HepG2 (cell line): Measurements from ENCODE around the gene GART. TPM values are rescaled to one million over a fixed set of nuclear protein-coding genes. Genes with fewer than 3 reads are reported as not detected.
A peak's percentile ranks its signal among the peaks of the same experiment; 100 is the strongest.

Experiments used
- ATAC-seq: fragments of 200-7000 bp; cut with Tn5 transposase; 3 replicates; pipeline ENCODE4 v1.9.1; 2020; ENCODE audit warnings: mild to moderate bottlenecking, moderate library complexity
- BruUV-seq: library from RNA; stranded (reverse); fragments of 400-500 nt; replicated peaks from 2 replicates; lab custom pipeline; 2021; lab: Mats Ljungman, UMichigan
- CTCF ChIA-PET: fragments of 300-600 bp; formaldehyde crosslinking; extraction: SDS; loops from one replicate; lab custom pipeline; 2021; ENCODE audit warnings: low total read pairs, inconsistent platforms, low intra/inter-chr PET ratio; lab: Yijun Ruan, JAX
- POLR2A ChIA-PET: fragments of 350-600 bp; sonication (Branson Sonifier 250); formaldehyde crosslinking; loops from one replicate; lab custom pipeline; 2020; ENCODE audit warnings: antibody characterized with exemption, inconsistent platforms; lab: Yijun Ruan, JAX
- DNase-seq: peaks from one replicate; pipeline ENCODE4 v3.0.0-alpha.2; 2015; ENCODE audit warnings: low spot score
- FAIRE-seq: peaks from 3 replicates; lab custom pipeline; 2011; peaks lifted over from hg19 to GRCh38; lab: Jason Lieb, UNC
- H2AFZ ChIP-seq: one replicate; pipeline ENCODE4 v1.6.1; 2011; ENCODE audit warnings: low read length, inconsistent platforms
- H3K27ac ChIP-seq: fragments of 300-600 bp; 3 replicates; pipeline ENCODE4 v1.8.0; 2011; ENCODE audit warnings: mixed run types, mild to moderate bottlenecking, mixed read lengths, low read length, inconsistent platforms; ENCODE audit not compliant: insufficient read depth; ENCODE audit errors: extremely low read length
- H3K27me3 ChIP-seq, 2 experiments: fragments of 200-600 bp in 1 of 2; 2 replicates in 1 of 2; 3 replicates in 1 of 2; pipeline versions ENCODE4 v1.6.0 to v1.8.0; 2011; ENCODE audit warnings: low read length in 2 of 2, mild to moderate bottlenecking in 2 of 2, moderate library complexity in 2 of 2, inconsistent platforms in 1 of 2; ENCODE audit not compliant: insufficient read depth in 2 of 2, control insufficient read depth in 1 of 2
- H3K36me3 ChIP-seq, 2 experiments: fragments of 200-600 bp in 1 of 2; replicated peaks in 1 of 2; 2 replicates in 1 of 2; 3 replicates in 1 of 2; pipeline versions ENCODE4 v1.5.1 to v1.8.0; 2011; ENCODE audit warnings: low read length in 2 of 2, inconsistent platforms in 1 of 2; ENCODE audit not compliant: insufficient read depth in 2 of 2, control insufficient read depth in 1 of 2
- H3K4me1 ChIP-seq: 2 replicates; pipeline ENCODE4 v1.5.1; 2012; ENCODE audit warnings: low read length, inconsistent platforms; ENCODE audit not compliant: insufficient read depth
- H3K4me2 ChIP-seq: 2 replicates; pipeline ENCODE4 v1.6.0; 2011; ENCODE audit warnings: low read depth, low read length, inconsistent platforms
- H3K4me3 ChIP-seq, 3 experiments: fragments of 200-600 bp in 1 of 3; sonication (generic), shearing (Covaris generic) in 1 of 3; replicated peaks in 1 of 3; 2 replicates each; pipeline ENCODE4 v1.5.1; 2011 to 2016; ENCODE audit warnings: low read length in 3 of 3, inconsistent platforms in 2 of 3, low read depth in 2 of 3, mild to moderate bottlenecking in 2 of 3, control low read depth in 1 of 3, mixed read lengths in 1 of 3; ENCODE audit not compliant: insufficient read depth in 1 of 3
- H3K79me2 ChIP-seq: one replicate; pipeline ENCODE4 v1.6.1; 2011; ENCODE audit warnings: low read length, inconsistent platforms; ENCODE audit not compliant: insufficient read depth
- H3K9ac ChIP-seq: 2 replicates; pipeline ENCODE4 v1.6.0; 2011; ENCODE audit warnings: mild to moderate bottlenecking, low read depth, low read length, inconsistent platforms; ENCODE audit not compliant: insufficient read depth
- H3K9me3 ChIP-seq: 2 replicates; pipeline ENCODE4 v1.5.1; 2012; ENCODE audit warnings: mild to moderate bottlenecking, low read length
- H4K20me1 ChIP-seq: 2 replicates; pipeline ENCODE4 v1.6.0; 2011; ENCODE audit warnings: inconsistent platforms, mild to moderate bottlenecking, low read length, moderate library complexity; ENCODE audit not compliant: insufficient read depth
- ADNP ChIP-seq: sonication (generic); formaldehyde crosslinking; IDR thresholded peaks from 2 replicates; pipeline ENCODE4 v1.4.0; 2020; ENCODE audit warnings: missing genetic modification reagents
- BCL6 ChIP-seq: IDR thresholded peaks from 2 replicates; pipeline ENCODE4 v1.6.1; 2016; ENCODE audit warnings: missing genetic modification reagents, missing compliant biosample characterization
- CHD4 ChIP-seq: fragments of 200-600 bp; sonication (generic); IDR thresholded peaks from 2 replicates; pipeline ENCODE4 v1.7.0; 2017; ENCODE audit warnings: mild to moderate bottlenecking, low read length, borderline replicate concordance
- CREB1 ChIP-seq, 2 experiments: fragments of 450-650 bp in 1 of 2; IDR thresholded peaks; 2 replicates each; pipeline ENCODE4 v1.6.1; 2016 to 2017; ENCODE audit warnings: control low read depth in 1 of 2, mild to moderate bottlenecking in 1 of 2, missing compliant biosample characterization in 1 of 2, missing genetic modification characterization in 1 of 2
- GABPA ChIP-seq, 2 experiments: IDR thresholded peaks; 2 replicates each; pipeline ENCODE4 v1.6.1; 2011 to 2016; ENCODE audit warnings: low read depth in 2 of 2, low read length in 1 of 2, missing biosample characterization in 1 of 2, missing genetic modification characterization in 1 of 2
- HOXA3 ChIP-seq: sonication (generic); formaldehyde crosslinking; IDR thresholded peaks from 2 replicates; pipeline ENCODE4 v1.5.0; 2020; ENCODE audit warnings: missing genetic modification reagents
- JDP2 ChIP-seq: sonication (generic); formaldehyde crosslinking; IDR thresholded peaks from 2 replicates; pipeline ENCODE4 v1.8.1; 2022; ENCODE audit warnings: missing genetic modification reagents, borderline replicate concordance
- MEIS1 ChIP-seq: sonication (generic); formaldehyde crosslinking; IDR thresholded peaks from 2 replicates; pipeline ENCODE4 v1.9.0; 2021; ENCODE audit warnings: mild to moderate bottlenecking, missing genetic modification reagents, moderate library complexity, borderline replicate concordance
- RARA ChIP-seq: IDR thresholded peaks from 2 replicates; pipeline ENCODE4 v1.6.1; 2016; ENCODE audit warnings: missing genetic modification reagents, missing compliant biosample characterization
- REXO4 ChIP-seq: sonication (generic); formaldehyde crosslinking; IDR thresholded peaks from 2 replicates; pipeline ENCODE4 v1.8.0; 2022; ENCODE audit warnings: missing genetic modification reagents, mild to moderate bottlenecking, borderline replicate concordance
- RXRA ChIP-seq: sonication (generic); formaldehyde crosslinking; IDR thresholded peaks from 2 replicates; pipeline ENCODE4 v1.5.1; 2020; ENCODE audit warnings: missing genetic modification reagents
- TEAD2 ChIP-seq: sonication (generic); formaldehyde crosslinking; IDR thresholded peaks from 2 replicates; pipeline ENCODE4 v1.9.0; 2021; ENCODE audit warnings: missing genetic modification reagents
- ZFX ChIP-seq: sonication (generic); formaldehyde crosslinking; IDR thresholded peaks from 2 replicates; pipeline ENCODE4 v1.4.0; 2020; ENCODE audit warnings: mild to moderate bottlenecking, low read depth, missing genetic modification reagents, moderate library complexity
- ZMYM2 ChIP-seq: sonication (generic); formaldehyde crosslinking; IDR thresholded peaks from 2 replicates; pipeline ENCODE4 v1.8.0; 2022; ENCODE audit warnings: mild to moderate bottlenecking, missing genetic modification reagents
- ZMYM3 ChIP-seq: sonication (generic); formaldehyde crosslinking; IDR thresholded peaks from 2 replicates; pipeline ENCODE4 v1.5.1; 2020; ENCODE audit warnings: mild to moderate bottlenecking, missing genetic modification reagents
- ZNF121 ChIP-seq: sonication (generic); formaldehyde crosslinking; IDR thresholded peaks from 2 replicates; pipeline ENCODE4 v1.5.0; 2020; ENCODE audit warnings: mild to moderate bottlenecking, missing genetic modification reagents
- ZNF431 ChIP-seq: sonication (generic); formaldehyde crosslinking; IDR thresholded peaks from 2 replicates; pipeline ENCODE4 v1.9.0; 2022; ENCODE audit warnings: missing genetic modification reagents, low read depth, mild to moderate bottlenecking, borderline replicate concordance
- ZNF460 ChIP-seq: sonication (generic); formaldehyde crosslinking; IDR thresholded peaks from 2 replicates; pipeline ENCODE4 v1.5.1; 2020; ENCODE audit warnings: missing genetic modification reagents, mild to moderate bottlenecking, borderline replicate concordance
- ZNF556 ChIP-seq: sonication (generic); formaldehyde crosslinking; IDR thresholded peaks from 2 replicates; pipeline ENCODE4 v1.4.0; 2020; ENCODE audit warnings: mild to moderate bottlenecking, missing genetic modification reagents, borderline replicate concordance
- ZNF569 ChIP-seq: sonication (generic); formaldehyde crosslinking; IDR thresholded peaks from 2 replicates; pipeline ENCODE4 v1.5.0; 2020; ENCODE audit warnings: mild to moderate bottlenecking, missing genetic modification reagents, moderate library complexity, borderline replicate concordance
- ZNF777 ChIP-seq: sonication (generic); formaldehyde crosslinking; IDR thresholded peaks from 2 replicates; pipeline ENCODE4 v1.4.0; 2020; ENCODE audit warnings: missing genetic modification reagents
- WGBS: methylation state at CpG from one replicate; pipeline ENCODE4 v1.1.6; 2017; ENCODE audit warnings: low lambda C conversion rate; 5-methylcytosine and 5-hydroxymethylcytosine counted together
- in situ Hi-C: cut with HindIII; loops from 2 replicates; pipeline ENCODE4 v1.10.0; 2017; ENCODE audit warnings: low pct_unique_long_range_greater_than_20kb; ENCODE audit not compliant: extremely low pct_ligation_motif_present
- intact Hi-C: fragments of 100-400 bp; cut with micrococcal nuclease; formaldehyde crosslinking; loops from one replicate; pipeline ENCODE4 v1.10.0; 2022; ENCODE audit not compliant: unreplicated experiment
- polyA plus RNA-seq, 8 experiments: library from polyadenylated mRNA; depleted of rRNA in 3 of 8; stranded (reverse) in 7 of 8; unstranded in 1 of 8; fragments of >200 nt; fragmentation: Illumina TruSeq in 4 of 8; extraction: Trizol in 4 of 8; gene quantifications; 2 replicates each; pipeline versions ENCODE4 v1.2.1 to v1.2.3, GENCODE V29; 2011 to 2016; ENCODE audit warnings: low read depth in 4 of 8, missing spikeins in 1 of 8, mixed read lengths in 1 of 8; ENCODE audit not compliant: insufficient read depth in 1 of 8
- total RNA-seq, 5 experiments: library from RNA; depleted of rRNA; stranded (reverse); fragments of >200 nt; fragmentation: Illumina TruSeq; extraction: Trizol; gene quantifications; 2 replicates each; pipeline ENCODE4 v1.2.3, GENCODE V29; 2016; ENCODE audit warnings: low read depth in 1 of 5
- TF ChIP-seq, protein P1 (sequence below), 2 experiments: fragments of 450-650 bp in 1 of 2; sonication (generic) in 1 of 2; formaldehyde crosslinking; IDR thresholded peaks; 2 replicates each; pipeline versions ENCODE4 v1.5.0 to v1.8.0; 2020 to 2022; ENCODE audit warnings: mild to moderate bottlenecking in 1 of 2, missing genetic modification reagents in 1 of 2
- TF ChIP-seq, protein P2 (sequence below): conservative IDR thresholded peaks from 2 replicates; pipeline ENCODE4 v1.6.1; 2018; ENCODE audit warnings: missing genetic modification reagents

GART gene
- total and polyA plus RNA-seq, 2 of the 13 experiments (the other 11 are each of a cell fraction or from before 2014, with no cell fraction given) = 17.9 to 109 TPM

DNA sequence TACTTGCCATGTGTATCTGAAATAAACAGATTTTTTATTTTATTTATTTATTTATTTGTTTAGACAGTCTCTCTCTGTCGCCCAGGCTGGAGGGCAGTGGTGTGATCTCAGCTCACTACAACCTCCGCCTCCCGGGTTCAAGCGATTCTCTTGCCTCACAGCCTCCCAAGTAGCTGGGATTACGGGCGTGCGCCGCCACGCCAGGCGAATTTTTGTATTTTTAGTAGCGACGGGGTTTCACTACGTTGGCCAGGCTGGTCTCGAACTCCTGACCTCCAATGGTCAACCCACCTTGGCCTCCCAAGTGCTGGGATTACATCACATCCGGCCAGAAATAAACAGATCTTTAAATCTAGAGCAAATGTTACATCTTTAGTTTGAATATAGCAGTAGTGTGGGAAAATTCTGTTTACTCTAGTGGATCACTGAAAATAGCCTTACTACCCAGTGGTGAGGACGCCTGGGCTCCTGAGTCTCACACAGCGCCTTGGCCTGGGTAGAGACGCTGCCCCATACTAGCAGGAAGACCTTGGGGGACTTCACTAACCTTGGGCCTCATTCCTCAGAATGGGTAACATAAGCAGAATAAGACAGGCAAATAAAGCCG is 709 bp downstream of the GART start:
- ATAC-seq (no peak), DNase-seq (peak; percentile 24), FAIRE-seq (no peak)
- Histone ChIP-seq H2AFZ (no peak overlapping the region), H3K79me2 (peaks cover 72% of the 10 kb centered on the region), H3K9ac (peak overlapping the region; percentile 100), H3K4me3 (peak overlapping the region; percentile 85 to 98 (median 85)), H3K27me3 (no peaks in the 10 kb centered on the region; a peak in 1 of 5 replicates), H3K27ac (peak overlapping the region; percentile 100), H3K4me2 (peak overlapping the region; percentile 89), H3K4me1 (peaks cover 21% of the 10 kb centered on the region), H3K9me3 (no peaks in the 10 kb centered on the region), H4K20me1 (peaks cover 34% of the 10 kb centered on the region), H3K36me3 (peaks cover 3 to 32% of the 10 kb centered on the region in 2 experiments; a peak in 4 of 5 replicates)
- intact Hi-C loops = loop anchor here (5.0 kb wide), 1 partner anchor 46 kb away; the partner anchor contains the start of gene DONSON
- TSS peak; percentile 82 for BruUV-seq
- POLR2A ChIA-PET = interaction anchor here (1.2 to 2.6 kb wide), 6 partner anchors 48 to 217 kb away, joined by 3 to 9 read pairs (median 6); partner anchors contain the start of genes DNAJC28, DONSON and IFNAR1
- CTCF ChIA-PET = no interaction called here
- in situ Hi-C loops = no loop called here
- WGBS = 3% methylated on average over 19 of the region's 19 CpGs
- TF ChIP-seq ZMYM3 (peak; percentile 51; the same call in 1 of the 2 replicates), CHD4 (peak; percentile 55; the same call in 1 of the 2 replicates), RXRA (CRISPR knock-in tag) (no peak), BCL6 (CRISPR knock-in tag) (no peak), HOXA3 (CRISPR knock-in tag) (peak; percentile 22; the same call in 1 of the 2 replicates), RARA (CRISPR knock-in tag) (peak; percentile 22; the same call in 1 of the 2 replicates), ZNF569 (no peak), ZNF431 (CRISPR knock-in tag) (0 out of 2 replicates have a peak, but pooled peaks have one; percentile 6), ZNF121 (CRISPR knock-in tag) (peak; percentile 72), ZNF556 (CRISPR knock-in tag) (0 out of 2 replicates have a peak, but pooled peaks have one; percentile 5), ADNP (CRISPR knock-in tag) (peak; percentile 80), CREB1 (IDR thresholded peaks at IDR 0.05) (no peak), CREB1 (CRISPR knock-in tag; IDR thresholded peaks at IDR 0.05) (peak; percentile 69), TEAD2 (CRISPR knock-in tag) (no peak), ZNF460 (CRISPR knock-in tag) (peak; percentile 86), ZFX (CRISPR knock-in tag) (peak; percentile 12; the same call in 1 of the 2 replicates), ZNF777 (CRISPR knock-in tag) (no peak), REXO4 (CRISPR knock-in tag) (no peak), JDP2 (no peak), MEIS1 (CRISPR knock-in tag) (0 out of 2 replicates have a peak, but pooled peaks have one; percentile 16), GABPA (IDR thresholded peaks at IDR 0.05; ENCODE audit: low read depth, low read length) (0 out of 2 replicates have a peak, but pooled peaks have one; percentile 19), GABPA (CRISPR knock-in tag; IDR thresholded peaks at IDR 0.05; ENCODE audit: low read depth) (peak; percentile 72), ZMYM2 (CRISPR knock-in tag) (peak; percentile 75)
- TF ChIP-seq, protein P1, sequence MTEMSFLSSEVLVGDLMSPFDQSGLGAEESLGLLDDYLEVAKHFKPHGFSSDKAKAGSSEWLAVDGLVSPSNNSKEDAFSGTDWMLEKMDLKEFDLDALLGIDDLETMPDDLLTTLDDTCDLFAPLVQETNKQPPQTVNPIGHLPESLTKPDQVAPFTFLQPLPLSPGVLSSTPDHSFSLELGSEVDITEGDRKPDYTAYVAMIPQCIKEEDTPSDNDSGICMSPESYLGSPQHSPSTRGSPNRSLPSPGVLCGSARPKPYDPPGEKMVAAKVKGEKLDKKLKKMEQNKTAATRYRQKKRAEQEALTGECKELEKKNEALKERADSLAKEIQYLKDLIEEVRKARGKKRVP (CRISPR knock-in tag; IDR thresholded peaks at IDR 0.05) = peak in 1 of 2 experiments; percentile 78; a peak in 2 of 4 replicates
- TF ChIP-seq, protein P2, sequence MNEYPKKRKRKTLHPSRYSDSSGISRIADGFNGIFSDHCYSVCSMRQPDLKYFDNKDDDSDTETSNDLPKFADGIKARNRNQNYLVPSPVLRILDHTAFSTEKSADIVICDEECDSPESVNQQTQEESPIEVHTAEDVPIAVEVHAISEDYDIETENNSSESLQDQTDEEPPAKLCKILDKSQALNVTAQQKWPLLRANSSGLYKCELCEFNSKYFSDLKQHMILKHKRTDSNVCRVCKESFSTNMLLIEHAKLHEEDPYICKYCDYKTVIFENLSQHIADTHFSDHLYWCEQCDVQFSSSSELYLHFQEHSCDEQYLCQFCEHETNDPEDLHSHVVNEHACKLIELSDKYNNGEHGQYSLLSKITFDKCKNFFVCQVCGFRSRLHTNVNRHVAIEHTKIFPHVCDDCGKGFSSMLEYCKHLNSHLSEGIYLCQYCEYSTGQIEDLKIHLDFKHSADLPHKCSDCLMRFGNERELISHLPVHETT (CRISPR knock-in tag) = no peak
